Cardiac muscle cell (in vitro differentiated cells and primary cell): ENCODE results near the gene PHAX. TPM values are rescaled to one million over a fixed set of nuclear protein-coding genes. Genes with fewer than 3 reads are reported as not detected.

Experiments
- DNase-seq, 2 donors: peaks; one replicate each; pipeline versions ENCODE4 v3.0.0 to v3.0.0-alpha.2; 2010 to 2017; ENCODE audit warnings: low read depth in 1 of 2, low spot score in 1 of 2
- H3K27ac ChIP-seq: fragments of 200-600 bp; sonication (generic); 2 replicates; pipeline ENCODE4 v1.5.1; 2016
- H3K27me3 ChIP-seq: fragments of 200-600 bp; sonication (generic); 2 replicates; pipeline ENCODE4 v1.6.0; 2016; ENCODE audit warnings: control low read depth
- H3K36me3 ChIP-seq: fragments of 200-600 bp; sonication (generic); 2 replicates; pipeline ENCODE4 v1.5.1; 2016; ENCODE audit warnings: control low read depth
- H3K4me1 ChIP-seq: fragments of 200-600 bp; sonication (generic); 2 replicates; pipeline ENCODE4 v1.8.1; 2017; ENCODE audit warnings: low read depth, mild to moderate bottlenecking, mixed run types
- H3K4me3 ChIP-seq: fragments of 200-600 bp; sonication (generic); 2 replicates; pipeline ENCODE4 v1.5.1; 2016; ENCODE audit warnings: mild to moderate bottlenecking
- H3K9me3 ChIP-seq: fragments of 200-600 bp; sonication (generic); 2 replicates; pipeline ENCODE4 v1.5.1; 2017; ENCODE audit warnings: low read depth, mild to moderate bottlenecking, control low read depth
- polyA plus RNA-seq: library from polyadenylated mRNA; unstranded; fragments of >200 nt; fragmentation: Nextera tagmentation; extraction: Ambion mirVana; gene quantifications from 2 replicates; pipeline ENCODE4 v1.2.1, GENCODE V29; 2016
- total RNA-seq: library from RNA; depleted of rRNA; stranded (reverse); fragments of >200 nt; gene quantifications from 2 replicates; pipeline ENCODE4 v1.2.3, GENCODE V29; 2016
- TF ChIP-seq, protein P1 (sequence below): IDR thresholded peaks from 2 replicates; pipeline ENCODE4 v1.5.1; 2012; ENCODE audit warnings: low read depth, mild to moderate bottlenecking, low read length

PHAX gene
- total and polyA plus RNA-seq, 2 experiments from 2014 or later = 37.9 to 42.8 TPM

GRCh38 chr5:126583761-126584160, 17.0 kb upstream of the PHAX start:
- no peaks in the 10 kb centered on the region for H3K27me3 ChIP-seq
- H3K36me3 ChIP-seq = peaks cover 49% of the 10 kb centered on the region
- H3K4me3 ChIP-seq = no peak overlapping the region
- no peaks in the 10 kb centered on the region for H3K9me3 ChIP-seq
- no peak for DNase-seq
- no peak overlapping the region for H3K27ac ChIP-seq
- no peaks in the 10 kb centered on the region for H3K4me1 ChIP-seq
- TF ChIP-seq, protein P1, sequence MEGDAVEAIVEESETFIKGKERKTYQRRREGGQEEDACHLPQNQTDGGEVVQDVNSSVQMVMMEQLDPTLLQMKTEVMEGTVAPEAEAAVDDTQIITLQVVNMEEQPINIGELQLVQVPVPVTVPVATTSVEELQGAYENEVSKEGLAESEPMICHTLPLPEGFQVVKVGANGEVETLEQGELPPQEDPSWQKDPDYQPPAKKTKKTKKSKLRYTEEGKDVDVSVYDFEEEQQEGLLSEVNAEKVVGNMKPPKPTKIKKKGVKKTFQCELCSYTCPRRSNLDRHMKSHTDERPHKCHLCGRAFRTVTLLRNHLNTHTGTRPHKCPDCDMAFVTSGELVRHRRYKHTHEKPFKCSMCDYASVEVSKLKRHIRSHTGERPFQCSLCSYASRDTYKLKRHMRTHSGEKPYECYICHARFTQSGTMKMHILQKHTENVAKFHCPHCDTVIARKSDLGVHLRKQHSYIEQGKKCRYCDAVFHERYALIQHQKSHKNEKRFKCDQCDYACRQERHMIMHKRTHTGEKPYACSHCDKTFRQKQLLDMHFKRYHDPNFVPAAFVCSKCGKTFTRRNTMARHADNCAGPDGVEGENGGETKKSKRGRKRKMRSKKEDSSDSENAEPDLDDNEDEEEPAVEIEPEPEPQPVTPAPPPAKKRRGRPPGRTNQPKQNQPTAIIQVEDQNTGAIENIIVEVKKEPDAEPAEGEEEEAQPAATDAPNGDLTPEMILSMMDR = no peak

DNA sequence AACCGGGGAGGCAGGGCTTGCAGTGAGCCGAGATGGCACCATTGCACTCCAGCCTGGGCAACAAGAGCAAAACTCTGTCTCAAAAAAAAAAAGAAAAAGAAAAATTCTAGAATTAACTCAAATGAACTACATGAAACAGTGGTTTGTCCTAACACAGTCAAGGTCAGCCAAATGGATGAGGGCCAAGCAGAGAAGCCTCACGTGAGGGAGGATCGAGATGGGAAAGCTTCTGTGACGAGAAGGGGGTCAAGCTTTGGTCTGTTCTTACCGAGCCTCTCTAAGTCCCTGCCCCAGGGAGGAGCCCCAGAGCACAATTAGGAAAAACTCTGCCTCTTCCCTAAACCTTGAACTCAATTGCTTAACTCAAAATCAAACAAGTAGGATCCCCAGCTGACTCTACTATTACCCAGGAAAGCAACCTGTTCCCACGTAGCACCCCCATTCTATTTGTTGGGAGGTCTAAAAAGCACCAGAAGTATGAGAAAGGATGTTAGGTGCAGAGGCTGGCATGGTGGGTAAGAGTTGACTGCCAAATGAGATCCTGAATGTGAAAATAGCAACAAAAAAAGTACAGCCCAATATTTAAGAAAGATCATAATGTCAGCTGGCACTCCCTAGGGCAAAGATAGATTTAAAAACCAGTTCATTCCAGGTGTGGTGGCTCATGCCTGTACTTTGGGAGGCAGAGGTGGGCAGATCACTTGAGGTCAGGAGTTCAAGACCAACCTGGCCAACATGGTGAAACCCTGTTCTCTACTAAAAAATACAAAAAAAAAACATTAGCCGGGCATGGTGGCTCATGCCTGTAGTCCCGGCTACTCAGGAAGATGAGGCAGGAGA, 13.0 kb upstream of the PHAX start:
- TF ChIP-seq, protein P1 = no peak
- no peaks in the 10 kb centered on the region for H3K4me1 ChIP-seq
- H3K36me3 ChIP-seq = peaks cover 30% of the 10 kb centered on the region
- H3K27me3 ChIP-seq = no peaks in the 10 kb centered on the region
- no peak overlapping the region for H3K4me3 ChIP-seq
- H3K9me3 ChIP-seq = no peaks in the 10 kb centered on the region
- DNase-seq = no peak
- no peak overlapping the region for H3K27ac ChIP-seq

GRCh38 chr5:126589536-126590297, 11.0 kb upstream of the PHAX start:
- no peak for DNase-seq
- Histone ChIP-seq H3K27me3 (no peaks in the 10 kb centered on the region), H3K4me3 (no peak overlapping the region), H3K4me1 (peaks cover 8% of the 10 kb centered on the region), H3K27ac (no peak overlapping the region), H3K9me3 (no peaks in the 10 kb centered on the region), H3K36me3 (peaks cover 20% of the 10 kb centered on the region)
- TF ChIP-seq, protein P1 = no peak

- Histone ChIP-seq H3K27me3 (no peaks in the 10 kb centered on the region), H3K4me3 (no peak overlapping the region), H3K36me3 (peaks cover 12% of the 10 kb centered on the region), H3K4me1 (peaks cover 8% of the 10 kb centered on the region), H3K27ac (no peak overlapping the region), H3K9me3 (no peaks in the 10 kb centered on the region)
- TF ChIP-seq, protein P1 = no peak
- DNase-seq = no peak
These were observed 9.2 kb upstream of the PHAX start for GRCh38 chr5:126591549-126591948.

DNA sequence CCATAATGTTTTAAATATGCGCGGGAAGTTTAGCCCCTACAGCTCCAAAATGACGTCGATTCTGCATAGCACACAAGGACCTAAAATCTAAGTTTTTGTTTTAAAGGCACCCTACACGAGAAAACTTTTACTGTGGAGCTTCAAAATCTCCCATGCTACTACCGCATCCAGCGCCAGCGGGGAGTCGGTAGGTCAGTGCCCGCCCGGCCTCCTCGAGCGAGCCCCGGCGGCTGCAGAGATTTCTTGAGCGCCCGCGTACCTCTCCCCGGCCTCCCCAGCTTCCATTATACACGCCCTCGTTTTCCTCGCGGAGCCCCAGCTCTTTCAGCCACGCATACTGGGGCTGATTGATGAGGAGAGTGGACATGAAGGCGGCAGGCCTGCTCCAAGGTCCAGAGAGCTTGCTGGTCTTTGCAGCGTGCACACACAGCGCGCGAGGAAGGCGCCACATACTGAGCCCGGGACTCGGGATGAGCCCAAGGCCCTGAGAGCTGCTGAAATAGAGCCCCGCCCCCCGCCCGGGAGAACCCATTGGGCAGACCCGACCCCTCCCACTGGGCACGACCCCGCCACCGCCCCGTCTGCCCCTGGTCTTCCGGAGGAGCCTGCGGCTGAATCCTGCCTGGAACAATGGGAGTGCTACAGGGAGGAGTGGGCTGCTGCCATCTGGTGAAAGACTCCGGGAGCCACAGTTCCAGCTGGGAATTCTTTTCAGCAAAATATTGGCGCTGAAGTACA, 5.8 kb upstream of the PHAX start, which contains the start of gene ALDH7A1:
Gene ALDH7A1, minus strand, starts transcription at position 472 of the 738 bp plus-strand sequence. Its CDS starts 21 bp downstream, at position 451.
- Histone ChIP-seq H3K9me3 (no peaks in the 10 kb centered on the region), H3K36me3 (peaks cover 7% of the 10 kb centered on the region), H3K27me3 (no peaks in the 10 kb centered on the region), H3K27ac (peak within 1 kb of the TSS; percentile 78), H3K4me1 (peaks cover 8% of the 10 kb centered on the region), H3K4me3 (peak within 1 kb of the TSS; percentile 49)
- peak; percentile 96 to 98 for DNase-seq
- TF ChIP-seq, protein P1 = peak; percentile 53
